ENCODE data around the gene TMEM51.
A peak's percentile ranks its signal among the peaks of the same experiment; 100 is the strongest.

TMEM51 gene

DNA sequence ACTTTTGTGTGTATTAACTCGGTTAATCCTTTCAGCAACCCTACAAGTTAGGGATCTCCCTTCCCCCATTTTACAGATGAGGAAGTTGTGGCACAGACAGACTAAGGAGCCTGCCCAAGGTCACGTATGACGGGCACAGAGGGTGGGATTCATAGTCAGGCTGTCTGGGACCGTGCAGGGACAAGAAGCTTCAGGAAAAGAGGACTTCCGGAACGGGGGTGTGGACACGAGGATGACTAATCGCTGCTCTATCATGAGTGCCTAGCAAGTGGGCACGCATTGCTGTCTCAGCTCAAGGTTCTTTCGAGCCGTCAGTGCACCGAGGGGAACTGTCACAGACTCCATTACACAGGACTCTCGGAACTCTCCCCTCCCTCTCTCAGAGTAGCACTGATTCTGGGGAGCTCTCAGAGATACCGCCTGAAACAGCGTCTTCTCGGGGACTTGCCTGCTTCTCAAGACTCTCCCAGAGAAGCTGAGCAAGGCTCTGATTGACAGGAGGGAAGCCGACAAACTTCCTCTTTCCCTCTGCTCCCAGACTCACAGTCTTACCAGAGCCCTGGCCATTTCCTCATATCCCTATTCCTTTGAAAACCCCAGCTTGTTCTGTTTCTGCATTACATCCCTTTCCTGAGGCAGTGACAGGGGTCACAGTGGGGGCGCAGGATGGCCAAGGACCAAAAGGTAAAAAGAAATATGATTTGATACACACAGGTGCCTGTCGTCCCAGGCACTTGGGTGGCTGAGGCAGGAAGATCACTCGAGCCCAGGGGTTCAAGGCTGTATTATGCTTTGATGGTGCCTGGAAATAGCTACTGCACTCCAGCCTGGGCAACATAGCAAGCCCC is 107.8 kb downstream of the TMEM51 start:
- TF ChIP-seq Cebpa-rat (IDR thresholded peaks at IDR 0.05): no peak
- H3K4me1 ChIP-seq: peaks cover 23 to 98% (median 42%) of the 10 kb centered on the region in 10 experiments
- H3K4me3 ChIP-seq: peak overlapping the region in 3 of 10 experiments; percentile 14 to 38 (median 22); a peak in 4 of 20 replicates
- peak overlapping the region in 5 of 11 experiments; percentile 22 to 77 (median 63); a peak in 7 of 22 replicates for H3K9ac ChIP-seq
- peak overlapping the region; percentile 33 to 94 (median 60) for H3K4me2 ChIP-seq
- no peaks in the 10 kb centered on the region for H3K36me3 ChIP-seq
- H3K9me3 ChIP-seq (replicated peaks in 1 of 11): peaks cover 5 to 20% (median 11%) of the 10 kb centered on the region in 11 experiments; a peak in 20 of 22 replicates
- H3K27ac ChIP-seq: peak overlapping the region in 6 of 11 experiments; percentile 5 to 93 (median 75); a peak in 11 of 22 replicates
- no peaks in the 10 kb centered on the region for H4K20me1 ChIP-seq
- H3K27me3 ChIP-seq: no peaks in the 10 kb centered on the region

DNA sequence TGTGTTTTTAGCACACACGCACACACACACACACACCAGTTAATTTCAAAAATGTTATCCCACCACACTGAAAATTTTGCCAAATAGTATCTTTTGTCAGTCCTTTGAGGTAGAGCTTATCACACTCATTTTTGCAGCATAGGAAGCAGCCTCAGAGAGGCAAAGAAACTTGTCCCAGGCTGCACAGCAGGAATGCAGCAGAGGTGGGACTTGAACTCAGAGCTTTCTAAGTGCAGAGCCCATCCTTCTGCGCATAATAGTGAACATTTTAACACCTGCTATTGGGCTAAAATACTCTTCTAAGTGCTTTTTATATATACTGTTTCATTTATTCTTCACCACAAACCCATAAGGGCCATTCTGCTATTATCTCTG is 108.4 kb downstream of the TMEM51 start:
- peak overlapping the region; percentile 33 to 94 (median 60) for H3K4me2 ChIP-seq
- no peaks in the 10 kb centered on the region for H3K36me3 ChIP-seq
- H3K4me1 ChIP-seq: peaks cover 23 to 93% (median 42%) of the 10 kb centered on the region in 10 experiments
- H4K20me1 ChIP-seq: no peaks in the 10 kb centered on the region
- H3K9ac ChIP-seq: peak overlapping the region in 4 of 11 experiments; percentile 38 to 77 (median 66); a peak in 6 of 22 replicates
- peak overlapping the region in 5 of 11 experiments; percentile 34 to 93 (median 82); a peak in 7 of 22 replicates for H3K27ac ChIP-seq
- no peak for TF ChIP-seq Cebpa-rat (IDR thresholded peaks at IDR 0.05)
- H3K27me3 ChIP-seq: no peaks in the 10 kb centered on the region
- H3K9me3 ChIP-seq (replicated peaks in 1 of 11): peaks cover 5 to 20% (median 11%) of the 10 kb centered on the region in 11 experiments; a peak in 20 of 22 replicates
- peak overlapping the region in 3 of 10 experiments; percentile 14 to 38 (median 22); a peak in 3 of 20 replicates for H3K4me3 ChIP-seq

DNA sequence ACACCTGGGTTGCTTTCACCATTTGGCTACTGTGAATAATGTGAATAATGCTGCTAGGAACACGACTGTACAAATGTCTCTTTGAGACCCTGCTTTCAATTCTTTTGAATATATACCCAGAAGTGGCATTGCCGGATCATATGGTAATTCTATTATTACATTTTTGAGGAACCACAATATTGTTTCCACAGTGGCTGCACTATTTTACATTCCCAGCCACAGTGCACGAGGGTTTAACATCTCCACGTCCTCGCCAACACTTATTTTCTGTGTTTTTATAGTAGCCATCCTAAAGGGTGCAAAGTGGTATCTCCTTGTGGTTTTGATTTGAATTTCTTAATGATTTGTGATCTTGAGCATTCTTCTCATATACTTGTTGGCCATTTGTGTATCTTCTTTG is 109.2 kb downstream of the TMEM51 start:
- Histone ChIP-seq H3K27me3 (no peaks in the 10 kb centered on the region), H4K20me1 (no peaks in the 10 kb centered on the region), H3K4me3 (no peak overlapping the region), H3K9me3 (replicated peaks in 1 of 11) (peaks cover 5 to 20% (median 11%) of the 10 kb centered on the region in 11 experiments; a peak in 20 of 22 replicates), H3K36me3 (no peaks in the 10 kb centered on the region), H3K4me2 (peak overlapping the region in 10 of 11 experiments; percentile 33 to 94 (median 64); a peak in 16 of 22 replicates), H3K4me1 (peaks cover 23 to 86% (median 42%) of the 10 kb centered on the region in 10 experiments), H3K9ac (no peak overlapping the region), H3K27ac (peak overlapping the region in 3 of 11 experiments; percentile 82 to 93 (median 91); a peak in 6 of 22 replicates)
- TF ChIP-seq Cebpa-rat (IDR thresholded peaks at IDR 0.05): no peak

DNA sequence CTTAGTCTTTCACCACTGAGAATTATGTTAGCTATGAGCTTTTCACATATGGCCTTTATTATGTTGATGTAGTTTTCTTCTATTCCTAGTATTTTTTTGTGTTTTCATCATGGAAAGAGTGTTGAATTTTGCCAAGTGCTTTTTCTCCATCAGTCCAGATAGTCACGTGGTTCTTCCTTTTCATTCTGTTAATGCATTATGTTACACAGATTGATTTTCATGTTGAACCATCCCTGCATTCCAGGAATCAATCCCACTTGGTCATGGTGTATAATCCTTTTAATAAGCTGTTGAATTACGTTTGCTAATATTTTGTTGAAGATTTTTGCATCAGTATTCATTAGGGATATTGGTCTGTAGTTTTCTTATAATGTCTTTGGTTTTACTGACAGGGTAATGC is 111.2 kb downstream of the TMEM51 start:
- H3K4me3 ChIP-seq: no peak overlapping the region
- H4K20me1 ChIP-seq: no peaks in the 10 kb centered on the region
- no peak overlapping the region; a peak in 1 of 22 replicates for H3K27ac ChIP-seq
- peaks cover 17 to 65% (median 28%) of the 10 kb centered on the region in 10 experiments for H3K4me1 ChIP-seq
- no peak overlapping the region for H3K9ac ChIP-seq
- no peaks in the 10 kb centered on the region for H3K36me3 ChIP-seq
- peaks cover 5 to 20% (median 11%) of the 10 kb centered on the region in 11 experiments; a peak in 20 of 22 replicates for H3K9me3 ChIP-seq (replicated peaks in 1 of 11)
- no peak for TF ChIP-seq Cebpa-rat (IDR thresholded peaks at IDR 0.05)
- H3K4me2 ChIP-seq: peak overlapping the region in 2 of 11 experiments; percentile 78 to 94; a peak in 3 of 22 replicates
- no peaks in the 10 kb centered on the region for H3K27me3 ChIP-seq
